Cardiac muscle cell (in vitro differentiated cells and primary cell): ENCODE measurements around the gene CIB1. TPM values are rescaled to one million over a fixed set of nuclear protein-coding genes. Genes with fewer than 3 reads are reported as not detected.
"Not testable (repeated sequence)": the region's sequence is repeated elsewhere in the genome, so short reads cannot be mapped to it uniquely, and the experiment has no call there.

Source experiments
- DNase-seq, 2 donors: peaks; one replicate each; pipeline versions ENCODE4 v3.0.0 to v3.0.0-alpha.2; 2010 to 2017; ENCODE audit warnings: low read depth in 1 of 2, low spot score in 1 of 2
- H3K27ac ChIP-seq: fragments of 200-600 bp; sonication (generic); 2 replicates; pipeline ENCODE4 v1.5.1; 2016
- H3K27me3 ChIP-seq: fragments of 200-600 bp; sonication (generic); 2 replicates; pipeline ENCODE4 v1.6.0; 2016; ENCODE audit warnings: control low read depth
- H3K36me3 ChIP-seq: fragments of 200-600 bp; sonication (generic); 2 replicates; pipeline ENCODE4 v1.5.1; 2016; ENCODE audit warnings: control low read depth
- H3K4me1 ChIP-seq: fragments of 200-600 bp; sonication (generic); 2 replicates; pipeline ENCODE4 v1.8.1; 2017; ENCODE audit warnings: low read depth, mild to moderate bottlenecking, mixed run types
- H3K4me3 ChIP-seq: fragments of 200-600 bp; sonication (generic); 2 replicates; pipeline ENCODE4 v1.5.1; 2016; ENCODE audit warnings: mild to moderate bottlenecking
- H3K9me3 ChIP-seq: fragments of 200-600 bp; sonication (generic); 2 replicates; pipeline ENCODE4 v1.5.1; 2017; ENCODE audit warnings: low read depth, mild to moderate bottlenecking, control low read depth
- CTCF ChIP-seq: IDR thresholded peaks from 2 replicates; pipeline ENCODE4 v1.5.1; 2012; ENCODE audit warnings: low read depth, mild to moderate bottlenecking, low read length
- polyA plus RNA-seq: library from polyadenylated mRNA; unstranded; fragments of >200 nt; fragmentation: Nextera tagmentation; extraction: Ambion mirVana; gene quantifications from 2 replicates; pipeline ENCODE4 v1.2.1, GENCODE V29; 2016
- total RNA-seq: library from RNA; depleted of rRNA; stranded (reverse); fragments of >200 nt; gene quantifications from 2 replicates; pipeline ENCODE4 v1.2.3, GENCODE V29; 2016

The CIB1 gene
- total RNA-seq (18.1 and 30.8 TPM in 2 replicates), polyA plus RNA-seq (71.9 and 91.6 TPM in 2 replicates)

- Histone ChIP-seq H3K4me1 (peaks cover 6% of the 10 kb centered on the region), H3K27ac (peak within 1 kb of the TSS; percentile 57), H3K9me3 (no peaks in the 10 kb centered on the region), H3K4me3 (peak within 1 kb of the TSS; percentile 65), H3K36me3 (peaks cover 5% of the 10 kb centered on the region), H3K27me3 (no peaks in the 10 kb centered on the region)
- no peak for TF ChIP-seq CTCF
- peak; percentile 97 to 98 for DNase-seq
These were observed at the start of gene CIB1 for GRCh38 chr15:90233387-90234095. Gene CIB1, minus strand, starts transcription at chr15:90233941. Its CDS starts 56 bp downstream, at chr15:90233885.

- not testable (repeated sequence) for H3K36me3 ChIP-seq, H3K27me3 ChIP-seq, DNase-seq, H3K27ac ChIP-seq, H3K4me3 ChIP-seq, H3K9me3 ChIP-seq
- peaks cover 16% of the 10 kb centered on the region for H3K4me1 ChIP-seq
These were observed 47.9 kb upstream of the CIB1 start for GRCh38 chr15:90281637-90282036.

- not testable (repeated sequence) for DNase-seq, H3K9me3 ChIP-seq, H3K27ac ChIP-seq
These were observed 47.0 kb upstream of the CIB1 start for GRCh38 chr15:90280743-90281142.

GRCh38 chr15:90278467-90278866 lies 44.7 kb upstream of the CIB1 start:
- not testable (repeated sequence) for H3K27me3 ChIP-seq, H3K4me3 ChIP-seq, DNase-seq, H3K27ac ChIP-seq, H3K36me3 ChIP-seq, H3K9me3 ChIP-seq
- peaks cover 16% of the 10 kb centered on the region for H3K4me1 ChIP-seq

More at GRCh38 chr15:90280743-90281142, 47.0 kb upstream of the CIB1 start:
- H3K36me3 ChIP-seq, H3K4me3 ChIP-seq, H3K27me3 ChIP-seq: not testable (repeated sequence)
- H3K4me1 ChIP-seq: peaks cover 16% of the 10 kb centered on the region

GRCh38 chr15:90271459-90272166 lies 37.9 kb upstream of the CIB1 start:
- DNase-seq: peak in 1 of 2 donors; percentile 21
- H3K4me1 ChIP-seq: peaks cover 20% of the 10 kb centered on the region
- H3K9me3 ChIP-seq: no peaks in the 10 kb centered on the region
- H3K27me3 ChIP-seq: no peaks in the 10 kb centered on the region
- TF ChIP-seq CTCF: no peak
- H3K4me3 ChIP-seq: no peak overlapping the region
- peak overlapping the region; percentile 10 for H3K27ac ChIP-seq
- peaks cover 12% of the 10 kb centered on the region for H3K36me3 ChIP-seq

GRCh38 chr15:90270502-90271150 lies 36.9 kb upstream of the CIB1 start:
- H3K27ac ChIP-seq: peak overlapping the region; percentile 39
- no peak overlapping the region for H3K4me3 ChIP-seq
- peaks cover 10% of the 10 kb centered on the region for H3K36me3 ChIP-seq
- H3K9me3 ChIP-seq: no peaks in the 10 kb centered on the region
- TF ChIP-seq CTCF: no peak
- H3K4me1 ChIP-seq: peaks cover 24% of the 10 kb centered on the region
- DNase-seq: no peak
- H3K27me3 ChIP-seq: no peaks in the 10 kb centered on the region

- no peak for DNase-seq
- H3K36me3 ChIP-seq: peaks cover 7% of the 10 kb centered on the region
- no peak overlapping the region for H3K27ac ChIP-seq
- H3K4me3 ChIP-seq: no peak overlapping the region
- peaks cover 24% of the 10 kb centered on the region for H3K4me1 ChIP-seq
- TF ChIP-seq CTCF: no peak
- H3K9me3 ChIP-seq: no peaks in the 10 kb centered on the region
- H3K27me3 ChIP-seq: no peaks in the 10 kb centered on the region
These were observed 34.7 kb upstream of the CIB1 start for GRCh38 chr15:90268415-90268814.
